Measurements from ENCODE around the gene KRTAP4-12. TPM values are rescaled to one million over a fixed set of nuclear protein-coding genes. Genes with fewer than 3 reads are reported as not detected.

Gene KRTAP4-12
- not detected for total RNA-seq

GRCh38 chr17:41123991-41124371, at the start of gene KRTAP4-12:
Gene KRTAP4-12 (minus strand): TSS chr17:41124182. CDS start chr17:41124122, 60 bp downstream.

DNA sequence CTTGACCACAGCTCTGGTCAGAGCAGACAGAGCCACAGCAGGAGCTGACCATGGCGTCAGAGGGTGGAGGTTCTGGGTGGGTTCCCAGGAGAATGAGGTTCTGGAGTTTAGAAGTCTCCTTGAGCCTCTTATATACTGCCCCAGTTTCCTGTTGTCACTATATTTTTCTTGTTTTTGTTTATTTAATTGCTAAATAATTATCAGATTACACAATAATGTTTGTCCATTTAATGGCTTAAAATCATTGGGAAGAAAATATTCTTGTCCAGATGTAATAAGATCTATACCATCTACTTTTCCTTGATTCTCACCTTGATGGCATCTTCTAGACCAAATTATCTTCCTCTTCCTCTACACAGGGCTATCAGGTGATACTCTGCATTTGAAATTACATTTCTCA, 44.1 kb upstream of the KRTAP4-12 start, which contains the start of gene KRTAP4-3:
KRTAP4-3 (minus strand) TSS at position 101 of the 400 bp plus-strand sequence; CDS start at position 52, 49 bp downstream.

GRCh38 chr17:41160648-41161047, 36.7 kb upstream of the KRTAP4-12 start, which contains the start of gene KRTAP4-4:
Gene KRTAP4-4 (minus strand): TSS chr17:41160748. CDS start chr17:41160691, 57 bp downstream.

DNA sequence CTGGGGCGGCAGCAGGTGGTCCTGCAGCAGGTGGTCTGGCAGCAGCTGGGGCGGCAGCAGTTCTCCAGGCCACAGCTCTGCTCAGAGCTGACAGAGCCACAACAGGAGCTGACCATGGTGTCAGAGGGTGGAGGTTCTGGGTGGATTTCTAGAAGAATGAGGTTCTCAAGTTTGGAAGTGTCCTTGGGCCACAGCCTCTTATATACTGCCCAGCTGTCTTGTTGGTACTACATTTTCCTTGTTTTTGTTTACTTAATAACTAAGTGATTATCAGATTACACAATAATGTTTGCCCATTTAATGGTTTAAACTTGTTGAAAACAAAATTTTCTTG, 25.6 kb upstream of the KRTAP4-12 start, which contains the start of gene KRTAP4-5:
KRTAP4-5 (minus strand) TSS at position 174 of the 334 bp plus-strand sequence; CDS start at position 116, 58 bp downstream.

DNA sequence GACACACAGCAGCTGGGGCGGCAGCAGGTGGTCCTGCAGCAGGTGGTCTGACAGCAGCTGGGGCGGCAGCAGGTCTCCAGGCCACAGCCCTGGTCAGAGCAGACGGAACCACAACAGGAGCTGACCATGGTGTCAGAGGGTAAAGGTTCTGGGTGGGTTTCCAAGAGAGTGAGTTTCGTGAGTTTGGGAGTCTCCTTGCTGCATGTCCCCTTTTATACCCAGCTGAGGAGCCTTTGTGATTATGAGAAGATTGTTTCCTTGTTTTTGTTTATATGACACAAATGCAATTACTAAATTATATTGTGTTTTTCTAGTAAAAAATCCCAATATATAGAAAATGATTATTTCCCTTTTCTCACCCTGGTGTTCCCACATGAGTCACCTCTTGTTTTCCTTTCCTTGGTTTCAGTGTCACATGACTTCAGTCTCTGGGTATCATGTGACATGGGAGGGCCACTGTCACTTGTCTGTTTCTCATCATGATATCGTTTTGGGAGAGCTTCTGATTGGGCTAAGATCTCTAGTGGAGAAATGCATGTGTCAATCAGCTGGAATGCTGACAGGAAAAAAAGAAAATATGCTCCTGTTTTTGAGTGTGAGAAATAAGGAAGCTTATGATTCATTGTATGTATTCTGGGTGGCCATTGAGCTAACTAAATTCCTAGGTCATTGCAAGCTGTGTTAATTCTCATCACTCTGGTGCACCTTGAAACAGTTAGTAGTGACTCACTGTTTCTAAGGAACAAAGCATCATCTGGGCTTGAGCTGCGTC, 16.6 kb upstream of the KRTAP4-12 start, which contains the start of gene KRTAP4-6:
KRTAP4-6 (minus strand) TSS at position 185 of the 772 bp plus-strand sequence; CDS start at position 128, 57 bp downstream.

GRCh38 chr17:41117846-41118386, 6.1 kb downstream of the KRTAP4-12 start, which contains the start of gene KRTAP4-11:
Gene KRTAP4-11 (minus strand): TSS chr17:41118373. CDS start chr17:41118315, 58 bp downstream.

DNA sequence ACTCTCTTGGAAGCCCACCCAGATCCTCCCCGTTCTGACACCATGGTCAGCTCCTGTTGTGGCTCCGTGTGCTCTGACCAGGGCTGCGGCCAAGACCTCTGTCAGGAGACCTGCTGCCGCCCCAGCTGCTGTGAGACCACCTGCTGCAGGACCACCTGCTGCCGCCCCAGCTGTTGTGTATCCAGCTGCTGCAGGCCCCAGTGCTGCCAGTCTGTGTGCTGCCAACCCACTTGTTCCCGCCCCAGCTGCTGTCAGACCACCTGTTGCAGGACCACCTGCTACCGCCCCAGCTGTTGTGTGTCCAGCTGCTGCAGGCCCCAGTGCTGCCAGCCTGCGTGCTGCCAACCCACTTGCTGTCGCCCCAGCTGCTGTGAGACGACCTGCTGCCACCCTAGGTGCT, 18.6 kb downstream of the KRTAP4-12 start, which contains the start of gene KRTAP4-9:
KRTAP4-9 (plus strand) TSS at position 43 of the 400 bp plus-strand sequence; CDS start at position 43, 0 bp downstream.

DNA sequence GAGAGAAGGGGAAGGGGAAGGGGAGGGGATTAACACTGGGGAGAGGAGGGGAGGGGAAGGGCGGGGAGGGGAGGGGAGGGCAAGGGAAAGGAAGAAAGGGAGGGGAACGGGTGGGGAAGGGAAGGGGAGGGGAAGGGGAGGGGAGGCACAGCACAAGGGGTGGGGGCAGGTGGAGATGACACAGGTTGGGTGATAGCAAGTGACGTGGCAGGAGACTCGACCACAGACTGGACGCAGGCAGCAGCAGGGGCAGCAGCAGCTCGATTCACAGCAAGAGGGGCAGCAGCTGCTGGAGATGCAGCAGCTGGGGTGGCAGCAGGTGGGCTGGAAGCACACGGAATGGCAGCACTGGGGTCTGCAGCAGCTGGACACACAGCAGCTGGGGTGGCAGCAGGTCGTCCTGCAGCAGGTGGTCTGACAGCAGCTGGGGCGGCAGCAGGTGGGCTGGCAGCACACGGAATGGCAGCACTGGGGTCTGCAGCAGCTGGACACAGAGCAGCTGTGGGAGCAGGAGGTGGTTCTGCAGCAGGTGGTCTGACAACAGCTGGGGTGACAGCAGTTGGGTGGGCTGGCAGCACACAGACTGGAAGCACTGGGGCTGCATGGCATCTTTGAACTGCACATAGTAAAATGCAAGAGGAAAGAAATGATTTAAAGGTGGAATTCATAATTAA, 22.3 kb downstream of the KRTAP4-12 start, which contains the start of gene KRTAP4-16:
KRTAP4-16 (minus strand) TSS at position 624 of the 674 bp plus-strand sequence; CDS start at position 624, 0 bp downstream.

GRCh38 chr17:41098042-41098441, 25.9 kb downstream of the KRTAP4-12 start, which contains the start of gene KRTAP4-8:
Gene KRTAP4-8 (minus strand): TSS chr17:41098142. CDS start chr17:41098084, 58 bp downstream.

GRCh38 chr17:41084100-41084856, 39.7 kb downstream of the KRTAP4-12 start, which contains the start of gene KRTAP4-7:
Gene KRTAP4-7 (plus strand): TSS chr17:41084150. CDS start chr17:41084207, 57 bp downstream.

Other genes with a start within 250 kb of the KRTAP4-12 start
- not detected for gene KRT20, start 238.9 kb downstream of the KRTAP4-12 start, total RNA-seq
- gene KRT23, start 186.5 kb downstream of the KRTAP4-12 start, total RNA-seq: not detected
- not detected for gene KRT39, start 157.2 kb downstream of the KRTAP4-12 start, total RNA-seq
- not detected for gene KRT40, start 139.9 kb downstream of the KRTAP4-12 start, total RNA-seq
- gene KRTAP3-3, start 130.0 kb downstream of the KRTAP4-12 start, total RNA-seq: not detected
- not detected for gene KRTAP3-2, start 124.3 kb downstream of the KRTAP4-12 start, total RNA-seq
- gene KRTAP3-1, start 115.1 kb downstream of the KRTAP4-12 start, total RNA-seq: not detected
- not detected for gene KRTAP1-5, start 97.0 kb downstream of the KRTAP4-12 start, total RNA-seq
- not detected for gene KRTAP1-4, start 94.0 kb downstream of the KRTAP4-12 start, total RNA-seq
- gene KRTAP1-3, start 89.3 kb downstream of the KRTAP4-12 start, total RNA-seq: not detected
- not detected for gene KRTAP1-1, start 82.7 kb downstream of the KRTAP4-12 start, total RNA-seq
- not detected for gene KRTAP2-1, start 76.9 kb downstream of the KRTAP4-12 start, total RNA-seq
- gene KRTAP2-2, start 69.0 kb downstream of the KRTAP4-12 start, total RNA-seq: not detected
- gene KRTAP2-3, start 64.1 kb downstream of the KRTAP4-12 start, total RNA-seq: not detected
- not detected for gene KRTAP2-4, start 58.3 kb downstream of the KRTAP4-12 start, total RNA-seq
- gene KRTAP4-7, start 40.0 kb downstream of the KRTAP4-12 start, total RNA-seq: not detected
- not detected for gene KRTAP4-8, start 26.0 kb downstream of the KRTAP4-12 start, total RNA-seq
- gene KRTAP4-16, start 22.0 kb downstream of the KRTAP4-12 start, total RNA-seq: not detected
- gene KRTAP4-9, start 18.8 kb downstream of the KRTAP4-12 start, total RNA-seq: not detected
- not detected for gene KRTAP4-11, start 5.8 kb downstream of the KRTAP4-12 start, total RNA-seq
- gene KRTAP4-6, start 16.4 kb upstream of the KRTAP4-12 start, total RNA-seq: not detected
- not detected for gene KRTAP4-5, start 25.6 kb upstream of the KRTAP4-12 start, total RNA-seq
- gene KRTAP4-4, start 36.6 kb upstream of the KRTAP4-12 start, total RNA-seq: not detected
- gene KRTAP4-3, start 44.0 kb upstream of the KRTAP4-12 start, total RNA-seq: not detected
- not detected for gene KRTAP4-2, start 54.0 kb upstream of the KRTAP4-12 start, total RNA-seq
- not detected for gene KRTAP4-1, start 60.7 kb upstream of the KRTAP4-12 start, total RNA-seq
- not detected for gene KRTAP9-1, start 65.7 kb upstream of the KRTAP4-12 start, total RNA-seq
- gene KRTAP9-2, start 102.5 kb upstream of the KRTAP4-12 start, total RNA-seq: not detected
- gene KRTAP9-3, start 108.3 kb upstream of the KRTAP4-12 start, total RNA-seq: not detected
- not detected for gene KRTAP9-8, start 113.8 kb upstream of the KRTAP4-12 start, total RNA-seq
- gene KRTAP9-4, start 125.5 kb upstream of the KRTAP4-12 start, total RNA-seq: not detected
- not detected for gene KRTAP9-9, start 131.2 kb upstream of the KRTAP4-12 start, total RNA-seq
- not detected for gene KRTAP9-6, start 141.2 kb upstream of the KRTAP4-12 start, total RNA-seq
- gene KRTAP9-7, start 151.5 kb upstream of the KRTAP4-12 start, total RNA-seq: not detected
- not detected for gene KRTAP29-1, start 178.7 kb upstream of the KRTAP4-12 start, total RNA-seq
- not detected for gene KRTAP16-1, start 185.1 kb upstream of the KRTAP4-12 start, total RNA-seq
- gene KRTAP17-1, start 191.5 kb upstream of the KRTAP4-12 start, total RNA-seq: not detected
- gene KRT33A, start 226.6 kb upstream of the KRTAP4-12 start, total RNA-seq: not detected
- not detected for gene KRT33B, start 245.6 kb upstream of the KRTAP4-12 start, total RNA-seq

All from parietal lobe (tissue), 1 donor.